NCI-H460 (cell line): ENCODE measurements around the gene ZNF614. TPM values are rescaled to one million over a fixed set of nuclear protein-coding genes. Genes with fewer than 3 reads are reported as not detected.
A peak's percentile ranks its signal among the peaks of the same experiment; 100 is the strongest.
"Not testable (repeated sequence)": the region's sequence is repeated elsewhere in the genome, so short reads cannot be mapped to it uniquely, and the experiment has no call there.

Experiments
- DNase-seq: peaks from one replicate; pipeline ENCODE4 v3.0.0-alpha.2; 2016; ENCODE audit warnings: low read depth; ENCODE audit errors: extremely low read depth
- polyA plus RNA-seq: library from polyadenylated mRNA; depleted of rRNA; stranded (reverse); fragments of >200 nt; gene quantifications from 2 replicates; pipeline ENCODE4 v1.2.3, GENCODE V29; 2014; cell fraction: nucleus; rRNA removed
- total RNA-seq: library from RNA; depleted of rRNA; stranded (reverse); fragments of >200 nt; shearing (Covaris generic); gene quantifications from 2 replicates; pipeline ENCODE4 v1.2.3, GENCODE V29; 2014; rRNA removed

Gene ZNF614
- 10.9 and 14.4 TPM in 2 replicates for total RNA-seq
- polyA plus RNA-seq, result 7.8 and 12.3 TPM in 2 replicates

DNA sequence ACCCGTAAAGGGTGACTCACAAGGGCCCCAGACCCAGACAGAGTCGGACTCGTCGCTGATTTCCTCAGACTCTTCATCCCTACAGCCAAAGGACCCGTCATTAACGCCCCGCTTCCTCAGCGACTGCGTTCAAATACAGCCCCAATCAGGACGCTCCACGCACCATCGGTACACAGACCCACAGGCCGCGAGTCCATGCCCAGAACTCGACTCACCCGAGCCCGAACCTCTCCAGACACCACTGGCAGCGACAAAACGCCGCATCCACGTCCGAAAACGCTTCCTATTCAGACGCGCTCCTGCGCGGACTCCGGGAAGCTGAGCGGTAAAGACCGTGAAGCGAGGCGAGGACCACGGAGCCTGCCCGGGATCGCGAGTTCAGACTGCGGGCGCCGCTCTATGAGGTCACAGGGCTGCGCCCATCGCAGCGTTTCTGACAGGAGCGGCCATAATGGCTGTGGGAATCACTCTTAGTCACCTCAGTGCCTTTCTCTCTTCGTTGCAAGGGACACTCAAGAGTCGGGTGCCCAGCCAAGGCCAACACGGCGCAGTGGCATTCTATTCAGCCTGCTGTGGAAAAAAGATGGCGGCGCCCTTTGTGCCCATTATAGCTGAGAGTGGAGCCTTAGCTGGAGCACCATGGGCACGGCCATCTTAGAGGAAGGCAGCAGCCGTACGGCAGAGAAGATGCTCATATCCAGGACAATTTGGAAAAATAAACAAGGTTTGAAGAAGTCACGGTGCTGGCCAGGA is at the start of gene ZNF614:
Gene ZNF614 (minus strand): TSS at position 353 of the 753 bp plus-strand sequence. CDS start 2,634 bp downstream, outside the sequence.
- DNase-seq, result peak; percentile 79

DNA sequence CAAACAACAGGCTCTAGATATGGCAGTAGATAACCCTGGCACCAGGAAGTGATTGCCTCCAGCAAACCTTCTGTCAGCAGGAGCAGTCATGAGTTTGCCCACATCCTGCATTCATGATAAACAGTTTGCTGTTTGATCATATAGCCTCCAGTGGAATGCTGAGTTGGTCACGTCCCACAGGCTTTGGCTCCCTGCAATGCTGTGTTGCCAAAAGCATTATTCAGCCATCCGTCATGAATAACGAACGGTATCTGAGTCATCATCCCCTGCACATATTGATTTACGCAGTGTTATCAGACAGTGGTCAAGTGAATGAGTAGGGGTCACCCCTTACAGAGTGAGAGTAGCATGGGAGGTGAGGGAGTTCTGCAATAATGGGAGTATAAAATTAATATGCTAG is 42.3 kb upstream of the ZNF614 start:
- DNase-seq, result no peak

DNA sequence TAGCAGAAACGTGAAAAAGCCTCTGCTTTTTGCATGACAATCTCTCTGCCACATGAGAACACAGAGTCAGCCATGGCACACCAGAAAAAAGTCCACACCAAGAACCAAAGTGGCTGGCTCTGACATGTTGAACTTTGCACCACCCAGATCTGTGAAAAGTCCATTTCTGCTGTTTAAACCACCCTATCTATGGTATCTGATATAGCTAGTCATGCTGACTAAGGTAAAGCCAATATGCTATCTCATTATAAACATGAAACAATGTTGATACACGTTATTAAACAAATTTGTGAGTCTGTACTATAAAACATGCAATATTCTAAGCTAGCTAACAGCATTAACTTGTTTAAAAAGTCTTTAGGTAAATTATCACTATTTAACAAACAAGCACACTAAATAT is 41.5 kb upstream of the ZNF614 start:
- DNase-seq, result no peak

DNA sequence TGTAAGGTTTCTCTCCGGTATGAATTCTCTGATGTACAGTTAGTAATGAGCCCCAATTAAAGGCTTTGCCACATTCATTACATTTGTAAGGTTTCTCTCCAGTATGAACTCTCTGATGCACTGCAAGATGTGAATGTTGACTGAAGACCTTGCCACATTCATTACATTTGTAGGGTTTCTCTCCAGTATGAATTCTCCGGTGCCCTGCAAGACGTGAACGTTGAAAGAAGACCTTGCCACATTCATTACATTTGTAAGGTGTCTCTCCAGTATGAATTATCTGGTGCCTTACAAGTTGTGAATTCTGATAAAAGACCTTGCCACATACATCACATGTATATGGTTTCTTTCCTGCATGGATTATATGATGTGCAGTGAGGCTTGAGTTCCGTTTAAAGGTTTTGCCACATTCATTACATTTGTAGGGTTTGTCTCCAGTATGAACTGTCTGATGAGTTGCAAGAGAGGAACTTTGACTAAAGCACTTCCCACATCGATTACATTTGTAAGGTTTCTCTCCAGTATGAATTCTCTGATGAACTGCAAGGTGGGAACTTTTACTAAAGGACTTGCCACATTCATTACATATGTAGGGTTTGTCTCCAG is 38.2 kb upstream of the ZNF614 start:
- no peak for DNase-seq

DNA sequence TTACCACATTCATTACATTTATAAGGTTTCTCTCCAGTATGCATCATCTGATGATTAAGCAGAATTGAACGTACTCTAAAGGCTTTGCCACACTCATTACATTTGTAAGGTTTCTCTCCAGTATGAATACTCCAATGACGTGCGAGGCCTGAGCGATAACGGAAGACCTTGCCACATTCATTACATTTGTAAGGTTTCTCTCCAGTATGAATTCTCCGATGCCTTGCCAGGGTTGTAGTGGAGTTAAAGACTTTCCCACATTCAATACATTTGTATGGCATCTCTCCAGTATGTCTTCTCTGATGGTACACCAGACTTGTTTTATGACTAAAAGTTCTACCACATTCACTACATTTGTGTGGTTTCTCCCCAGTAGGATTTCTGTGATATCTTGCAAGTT is 37.2 kb upstream of the ZNF614 start:
- no peak for DNase-seq

DNA sequence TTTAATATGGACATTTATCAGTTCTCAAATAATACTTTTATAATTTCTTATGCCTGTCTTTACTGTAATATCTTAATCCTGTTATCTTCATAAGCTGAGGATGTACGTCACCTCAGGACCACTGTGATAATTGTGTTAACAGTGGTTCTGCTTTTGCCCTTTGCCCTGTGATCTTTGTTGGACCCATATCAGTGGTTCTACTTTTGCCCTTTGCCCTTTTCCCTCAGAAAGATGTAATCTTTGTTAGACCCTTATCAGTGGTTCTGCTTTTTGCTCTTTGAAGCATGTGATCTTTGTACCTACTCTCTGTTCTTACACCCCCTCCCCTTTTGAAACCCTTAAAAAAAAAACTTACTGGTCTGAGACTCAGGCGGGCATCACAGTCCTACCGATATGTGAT is 28.3 kb upstream of the ZNF614 start:
- not testable (repeated sequence) for DNase-seq

DNA sequence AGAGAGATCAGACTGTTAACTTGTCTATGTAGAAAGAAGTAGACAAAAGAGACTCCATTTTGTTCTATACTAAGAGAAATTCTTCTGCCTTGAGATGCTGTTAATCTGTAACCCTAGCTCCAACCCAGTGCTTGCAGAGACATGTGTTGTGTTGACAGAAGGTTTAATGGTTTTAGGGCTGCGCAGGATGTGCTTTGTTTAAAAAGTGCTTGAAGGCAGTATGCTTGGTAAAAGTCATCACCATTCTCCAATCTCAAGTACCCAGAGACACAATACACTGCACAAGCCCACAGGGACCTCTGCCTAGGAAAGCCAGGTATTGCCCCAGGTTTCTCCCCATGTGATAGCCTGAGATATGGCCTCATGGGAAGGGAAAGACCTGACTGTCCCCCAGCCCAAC is 23.6 kb upstream of the ZNF614 start:
- DNase-seq, result not testable (repeated sequence)

DNA sequence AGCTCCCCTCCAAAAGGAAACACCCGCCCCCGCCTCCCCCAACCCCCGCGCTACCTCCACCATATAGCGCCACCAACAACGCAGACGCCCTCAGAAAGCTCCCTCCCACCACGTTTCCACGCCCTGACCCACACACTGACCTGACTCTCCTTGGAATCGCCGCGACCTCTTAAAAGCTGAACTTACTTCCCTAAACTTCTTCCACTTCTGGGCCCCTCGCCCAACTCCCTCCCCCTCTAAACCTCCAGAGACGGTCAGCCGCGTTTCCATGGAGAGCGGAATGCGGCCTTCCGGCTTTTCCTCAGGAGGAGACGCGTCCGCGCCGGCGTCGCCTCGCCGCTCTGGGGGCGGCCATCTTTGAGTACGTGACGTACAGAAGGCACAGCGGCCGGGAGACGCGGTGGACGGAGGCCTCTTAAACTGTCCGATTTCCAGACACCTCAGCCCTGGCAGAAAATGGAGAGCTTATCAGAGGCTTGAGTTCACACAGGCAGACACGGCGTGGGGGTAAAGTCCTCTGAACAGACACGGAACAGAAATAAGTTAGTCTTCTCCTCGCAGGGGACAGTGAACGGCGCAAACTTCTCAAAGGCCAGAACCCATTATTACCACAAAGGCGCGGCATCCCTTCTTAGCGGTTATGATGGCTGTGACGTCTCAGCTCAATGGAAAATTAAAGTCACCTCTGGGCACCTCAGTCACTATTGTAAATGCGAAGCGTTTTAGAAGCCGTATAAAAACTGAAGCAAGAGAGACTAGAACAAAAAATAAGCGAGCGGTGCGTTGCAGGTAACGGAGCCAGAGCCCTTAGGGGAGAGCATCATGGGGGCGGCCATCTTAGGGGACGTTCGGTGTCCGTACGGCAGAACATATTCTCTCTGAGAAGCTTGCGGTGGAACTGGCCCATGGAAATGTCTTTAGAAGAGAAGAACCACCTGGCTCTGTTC is 20.6 kb upstream of the ZNF614 start, which contains the start of gene ZNF432:
Gene ZNF432 (minus strand): TSS at position 284 of the 947 bp plus-strand sequence. CDS start 1,970 bp downstream, outside the sequence.
- peak; percentile 76 for DNase-seq

DNA sequence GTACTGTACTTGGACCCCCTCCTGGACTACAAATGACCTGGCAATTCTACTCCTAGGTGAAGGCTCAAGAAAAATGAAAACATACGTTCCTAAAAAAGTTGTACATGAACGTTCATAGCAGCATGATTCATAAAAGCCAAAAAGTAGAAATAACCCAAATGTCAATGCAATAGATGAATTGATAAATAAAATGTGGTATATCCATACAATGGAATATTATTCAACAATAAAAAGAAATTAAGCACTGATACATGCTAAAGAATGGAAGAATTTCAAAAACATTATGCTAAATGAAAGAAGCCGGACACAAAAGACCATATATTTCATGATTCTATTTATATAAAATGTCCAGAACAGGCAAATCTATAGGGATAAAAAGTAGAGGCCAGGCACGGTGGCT is 11.0 kb upstream of the ZNF614 start:
- DNase-seq, result no peak

DNA sequence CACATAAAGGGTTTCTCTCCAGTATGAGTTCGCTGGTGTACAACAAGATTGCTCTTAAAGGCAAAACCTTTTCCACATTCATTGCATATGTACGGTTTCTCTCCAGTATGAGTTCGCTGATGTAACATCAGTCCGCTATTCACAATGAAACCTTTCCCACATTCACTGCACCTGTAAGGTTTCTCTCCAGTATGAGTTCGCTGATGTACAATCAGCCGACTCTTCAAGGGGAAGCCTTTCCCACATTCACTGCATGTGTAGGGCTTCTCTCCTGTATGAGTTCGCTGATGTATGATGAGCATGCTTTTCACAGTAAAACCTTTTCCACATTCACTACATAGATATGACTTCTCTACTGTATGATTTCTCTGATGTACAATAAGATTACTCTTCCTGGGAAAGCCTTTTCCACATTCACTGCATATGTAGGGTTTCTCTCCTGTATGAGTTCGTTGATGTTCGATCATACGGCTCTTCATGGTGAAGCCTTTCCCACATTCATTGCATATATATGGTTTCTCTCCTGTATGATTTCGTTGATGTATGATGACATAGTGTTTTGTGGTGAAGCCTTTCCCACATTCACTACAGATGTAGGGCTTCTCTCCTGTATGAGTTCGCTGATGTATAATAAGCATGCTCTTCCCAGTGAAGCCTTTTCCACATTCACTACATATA is 6.0 kb upstream of the ZNF614 start:
- DNase-seq, result no peak

DNA sequence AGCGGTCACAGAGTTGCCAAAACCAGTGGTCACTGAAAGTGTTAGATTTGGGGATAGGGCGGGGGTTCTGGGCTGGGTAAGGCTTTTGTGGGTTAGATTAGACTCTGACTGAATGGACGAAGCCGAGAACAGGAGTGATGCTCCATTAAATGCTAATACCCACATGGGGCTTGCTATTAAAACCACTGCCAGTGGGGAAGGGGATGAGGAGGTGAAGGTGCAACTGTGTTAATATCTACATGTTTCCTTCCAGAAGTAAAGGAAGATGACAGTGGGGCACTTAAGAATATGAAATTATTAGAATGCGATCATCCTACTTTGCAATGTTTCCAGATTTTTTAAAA is 573 bp upstream of the ZNF614 start:
- no peak for DNase-seq

DNA sequence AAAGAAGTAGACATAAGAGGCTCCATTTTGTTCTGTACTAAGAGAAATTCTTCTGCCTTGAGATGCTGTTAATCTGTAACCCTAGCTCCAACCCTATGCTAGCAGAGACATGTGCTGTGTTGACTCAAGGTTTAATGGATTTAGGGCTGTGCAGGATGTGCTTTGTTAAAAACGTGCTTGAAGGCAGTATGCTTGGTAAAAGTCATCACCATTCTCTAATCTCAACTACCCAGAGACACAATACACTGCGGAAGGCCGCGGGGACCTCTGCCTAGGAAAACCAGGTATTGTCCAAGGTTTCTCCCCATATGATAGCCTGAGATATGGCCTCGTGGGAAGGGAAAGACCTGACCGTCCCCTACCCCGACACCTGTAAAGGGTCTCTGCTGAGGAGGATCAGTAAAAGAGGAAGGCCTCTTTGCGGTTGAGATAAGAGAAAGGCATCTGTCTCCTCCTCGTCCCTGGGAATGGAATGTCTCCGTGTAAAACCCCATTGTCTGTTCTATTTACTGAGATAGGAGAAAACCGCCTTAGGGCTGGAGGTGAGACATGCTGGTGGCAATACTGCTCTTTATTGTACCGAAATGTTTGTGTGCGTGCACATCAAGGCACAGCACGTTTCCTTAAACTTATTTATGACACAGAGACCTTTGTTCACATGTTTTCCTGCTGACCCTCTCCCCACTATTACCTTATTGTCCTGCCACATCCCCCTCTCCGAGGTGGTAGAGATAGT is 1.8 kb downstream of the ZNF614 start:
- DNase-seq, result not testable (repeated sequence)

DNA sequence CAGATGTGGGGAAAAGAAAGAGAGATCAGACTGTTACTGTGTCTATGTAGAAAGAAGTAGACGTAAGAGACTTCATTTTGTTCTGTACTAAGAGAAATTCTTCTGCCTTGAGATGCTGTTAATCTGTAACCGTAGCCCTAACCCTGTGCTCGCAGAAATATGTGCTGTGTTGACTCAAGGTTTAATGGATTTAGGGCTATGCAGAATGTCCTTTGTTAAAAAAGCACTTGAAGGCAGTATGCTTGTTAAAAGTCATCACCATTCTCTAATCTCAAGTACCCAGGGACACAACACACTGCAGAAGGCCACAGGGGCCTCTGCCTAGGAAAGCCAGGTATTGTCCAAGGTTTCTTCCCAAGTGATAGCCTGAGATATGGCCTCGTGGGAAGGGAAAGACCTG is 3.7 kb downstream of the ZNF614 start:
- not testable (repeated sequence) for DNase-seq

DNA sequence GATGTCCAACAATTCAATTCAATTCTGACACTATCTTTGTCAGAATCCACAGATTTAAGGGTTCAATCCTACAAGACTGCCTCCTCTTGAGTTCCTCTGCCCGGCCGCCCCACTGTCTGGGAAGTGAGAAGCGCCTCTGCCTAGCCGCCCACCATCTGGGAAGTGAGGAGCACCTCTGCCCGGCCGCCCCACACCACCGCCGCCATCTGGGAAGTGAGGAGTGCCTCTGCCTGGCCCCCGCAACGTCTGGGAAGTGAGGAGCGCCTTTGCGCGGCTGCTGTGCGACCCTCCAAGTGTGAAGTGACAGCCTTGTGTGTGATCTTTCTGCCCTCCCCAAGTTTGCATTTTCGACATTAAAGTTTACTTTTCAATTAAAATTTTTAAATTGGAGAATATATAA is 6.0 kb downstream of the ZNF614 start:
- no peak for DNase-seq

DNA sequence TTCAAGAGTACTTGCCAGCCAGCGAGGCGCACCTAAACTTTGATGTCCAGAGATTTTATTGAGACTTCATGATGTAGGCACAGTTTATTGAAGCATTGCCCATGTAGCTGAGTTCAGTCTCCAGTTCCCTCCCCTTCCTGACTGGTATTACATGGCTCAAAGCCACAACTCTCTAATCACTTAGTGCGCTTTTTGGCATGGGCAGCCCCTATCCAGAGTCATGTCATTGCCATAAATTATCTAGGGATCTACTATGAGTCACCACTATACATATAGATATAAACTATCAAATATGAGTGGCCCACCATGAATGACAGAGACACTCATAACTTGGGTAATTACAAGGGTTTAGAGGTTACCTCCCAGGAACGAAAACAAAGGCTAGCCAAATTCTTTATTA is 7.7 kb downstream of the ZNF614 start:
- DNase-seq, result no peak

DNA sequence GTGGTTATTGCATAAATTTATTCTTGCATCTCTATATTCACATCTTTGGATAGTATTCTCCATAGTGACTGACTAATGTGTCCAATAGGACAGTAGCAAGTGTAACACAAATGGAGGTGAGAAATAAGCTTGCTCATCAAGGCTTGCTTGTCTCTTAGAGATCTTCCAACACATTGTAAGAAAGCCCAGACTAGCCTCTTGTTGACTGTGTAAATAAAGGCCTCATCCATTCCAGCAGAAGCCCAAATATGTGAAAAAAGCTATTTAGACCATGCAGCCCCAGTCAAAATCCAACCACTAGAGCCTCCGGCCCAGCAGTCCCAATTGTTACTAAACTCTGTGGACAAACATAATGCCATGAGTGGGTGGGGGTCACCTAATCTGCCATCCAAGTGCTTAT is 17.5 kb downstream of the ZNF614 start:
- no peak for DNase-seq

DNA sequence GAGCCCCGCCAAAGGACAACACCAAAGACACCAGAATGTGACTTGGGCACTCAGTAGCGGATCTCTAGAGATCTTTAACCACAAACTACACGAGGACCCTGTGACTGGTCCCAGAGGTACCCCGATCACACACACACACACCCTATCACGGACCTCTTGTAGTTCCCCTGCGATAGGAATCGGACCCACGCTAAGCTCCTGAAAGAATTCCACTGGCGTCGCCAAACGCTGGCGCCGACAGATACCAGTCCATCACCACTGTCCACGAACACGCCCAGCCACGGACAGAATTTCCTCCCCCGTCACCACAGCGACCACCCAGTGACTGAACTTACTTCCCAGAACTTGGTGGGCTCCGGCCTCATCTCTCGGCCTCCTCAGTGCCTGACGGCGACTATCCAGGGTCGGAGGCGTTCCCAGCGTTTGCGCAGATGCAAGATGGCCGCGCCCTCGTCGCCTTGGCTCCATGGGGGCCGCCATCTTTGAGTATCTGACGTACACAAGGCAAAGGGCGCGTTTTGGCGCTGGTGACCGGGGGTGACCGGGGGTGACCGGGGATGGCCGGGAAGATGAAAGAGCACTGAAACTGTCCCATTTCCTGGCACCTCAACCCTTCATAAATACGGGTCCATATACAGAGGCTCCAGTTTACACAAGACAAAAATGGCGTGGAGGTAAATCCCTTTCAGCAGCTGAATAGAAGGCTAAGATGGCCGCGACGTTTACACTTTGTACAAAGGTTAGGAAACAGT is 20.2 kb downstream of the ZNF614 start, which contains the start of gene ZNF615:
Gene ZNF615 (minus strand): TSS at position 406 of the 752 bp plus-strand sequence. CDS start 4,500 bp downstream, outside the sequence.
- peak; percentile 65 for DNase-seq

DNA sequence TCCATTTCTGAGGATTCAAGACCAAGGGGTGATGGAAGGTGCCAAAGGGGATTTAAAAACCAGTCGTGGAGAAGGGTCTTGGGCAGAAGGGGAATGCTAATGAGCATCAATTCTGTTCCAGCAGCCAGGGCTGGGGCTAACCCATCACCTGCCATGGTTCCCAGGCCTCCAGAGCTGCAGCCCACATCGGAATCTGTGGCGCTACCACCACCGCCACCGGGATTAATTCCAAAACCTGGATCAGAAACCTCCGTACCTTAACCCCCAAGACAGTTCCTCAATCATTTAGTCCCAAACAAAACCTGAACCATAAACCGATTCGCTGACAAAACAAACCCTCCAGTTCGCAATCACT is 20.8 kb downstream of the ZNF614 start:
- DNase-seq, result no peak

DNA sequence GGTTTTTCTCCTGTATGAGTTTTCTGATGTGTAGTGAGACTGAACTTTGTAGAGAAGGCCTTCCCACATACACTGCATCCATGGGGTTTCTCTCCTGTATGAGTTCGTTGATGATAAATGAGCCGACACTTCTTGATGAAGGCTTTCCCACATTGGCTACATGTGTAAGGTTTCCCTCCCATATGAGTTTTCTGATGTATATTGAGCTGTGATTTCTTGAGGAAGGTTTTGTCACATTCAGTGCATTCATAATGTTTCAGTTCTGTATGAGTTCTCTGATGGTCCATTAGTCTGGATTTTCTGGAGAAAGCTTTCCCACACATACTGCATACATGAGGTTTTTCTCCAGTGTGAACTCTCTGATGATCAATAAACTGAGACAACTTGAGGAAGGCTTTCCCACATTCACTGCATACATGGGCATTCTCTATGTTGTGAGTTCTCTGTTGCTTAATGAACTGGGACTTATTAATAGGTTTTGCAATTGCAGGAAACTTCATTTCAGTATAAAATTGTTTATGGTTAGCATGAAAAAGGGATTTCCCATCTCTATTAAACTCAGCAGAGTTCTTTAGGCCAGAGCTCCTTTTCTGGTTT is 34.0 kb downstream of the ZNF614 start:
- DNase-seq, result no peak
